Heart left ventricle (tissue), 13 donors: ENCODE measurements around the gene CHD2.

ENCODE experiments used
- POLR2A ChIP-seq, 2 donors: fragments of 450-650 bp; IDR thresholded peaks; one replicate each; pipeline ENCODE4 v1.6.1; 2017; ENCODE audit warnings: antibody characterized with exemption in 2 of 2, mild to moderate bottlenecking in 2 of 2, moderate library complexity in 2 of 2
- TF ChIP-seq, protein P1 (sequence below), 12 donors: fragments of 200-600 bp; sonication (generic) in 4 of 12; IDR thresholded peaks; one replicate each; pipeline versions ENCODE4 v1.5.0 to v1.8.0; 2018 to 2022; ENCODE audit warnings: antibody characterized with exemption in 12 of 12, mild to moderate bottlenecking in 5 of 12
- donor health status: ischemic (EF 13 %, LVEDD 7.1; RV severe dilation, severe dysfunction).
- donor health status: DM: no; HTN: yes; CAD: no.
- donor health status: DM: no; HTN: no; CAD: no.
- donor health status: ischemic (EF 25% LVEDD 6.9; RV normal size, moderate dysfunction).
- donor health status: ischemic (EF 25% LVEDD 5.7; RV mildly dilated, moderate dysfunction).
- donor health status: ischemic (EF 35%, LVEDD 5.7; RV mildly dilated, moderate dysfunction).
- donor health status: nonischemic (EF 11% LVEDD 7.7; RV severe dilation, severe dysfunction).
- donor health status: DM: yes; HTN: yes; CAD: no.
- donor health status: PGD.
- donor health status: ischemic (EF 29% LVEDD 5.4; RV normal size, mild dysfunction).
- donor health status: nonischemic (EF 23%, LVEDD 6.1; RV moderate dilation, normal function).

DNA sequence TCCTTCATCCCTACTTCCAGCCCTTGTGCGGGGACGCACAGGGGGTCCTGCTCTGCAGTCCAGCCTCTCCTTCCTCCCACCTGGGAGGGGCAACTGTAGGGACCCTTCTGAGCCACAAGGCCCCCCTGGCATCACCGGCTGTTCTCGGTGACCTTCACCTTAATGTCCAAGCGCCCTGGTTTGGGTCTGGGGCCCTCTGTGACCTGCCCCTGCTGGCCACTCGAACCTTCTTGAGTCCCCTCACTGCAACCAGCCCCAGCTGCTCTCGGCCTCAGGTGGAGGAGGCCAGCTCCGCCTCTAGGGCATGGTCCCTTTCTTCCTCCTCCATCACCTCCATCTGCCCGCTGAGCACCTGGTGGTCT lies 131.0 kb downstream of the CHD2 start:
- TF ChIP-seq POLR2A (IDR thresholded peaks at IDR 0.05) = no peak
- TF ChIP-seq, protein P1, sequence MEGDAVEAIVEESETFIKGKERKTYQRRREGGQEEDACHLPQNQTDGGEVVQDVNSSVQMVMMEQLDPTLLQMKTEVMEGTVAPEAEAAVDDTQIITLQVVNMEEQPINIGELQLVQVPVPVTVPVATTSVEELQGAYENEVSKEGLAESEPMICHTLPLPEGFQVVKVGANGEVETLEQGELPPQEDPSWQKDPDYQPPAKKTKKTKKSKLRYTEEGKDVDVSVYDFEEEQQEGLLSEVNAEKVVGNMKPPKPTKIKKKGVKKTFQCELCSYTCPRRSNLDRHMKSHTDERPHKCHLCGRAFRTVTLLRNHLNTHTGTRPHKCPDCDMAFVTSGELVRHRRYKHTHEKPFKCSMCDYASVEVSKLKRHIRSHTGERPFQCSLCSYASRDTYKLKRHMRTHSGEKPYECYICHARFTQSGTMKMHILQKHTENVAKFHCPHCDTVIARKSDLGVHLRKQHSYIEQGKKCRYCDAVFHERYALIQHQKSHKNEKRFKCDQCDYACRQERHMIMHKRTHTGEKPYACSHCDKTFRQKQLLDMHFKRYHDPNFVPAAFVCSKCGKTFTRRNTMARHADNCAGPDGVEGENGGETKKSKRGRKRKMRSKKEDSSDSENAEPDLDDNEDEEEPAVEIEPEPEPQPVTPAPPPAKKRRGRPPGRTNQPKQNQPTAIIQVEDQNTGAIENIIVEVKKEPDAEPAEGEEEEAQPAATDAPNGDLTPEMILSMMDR (IDR thresholded peaks at IDR 0.05) = no peak
